OCI-LY3 (cell line): ENCODE results near the gene TAC3.
"Not testable (repeated sequence)": the region's sequence is repeated elsewhere in the genome, so short reads cannot be mapped to it uniquely, and the experiment has no call there.

Experiments used
- H2AFZ ChIP-seq: fragments of 200-600, 300-600 bp; shearing (Covaris generic); 2 replicates; pipeline ENCODE4 v1.6.0; 2014; ENCODE audit warnings: antibody characterized with exemption, low read depth, low read length
- H3K27ac ChIP-seq: fragments of 200-600, 300-600 bp; sonication (generic); 2 replicates; pipeline ENCODE4 v1.5.1; 2014; ENCODE audit warnings: mild to moderate bottlenecking, low read length, moderate library complexity, mixed read lengths
- H3K27me3 ChIP-seq: fragments of 200-600, 300-600 bp; sonication (generic); 2 replicates; pipeline ENCODE4 v1.6.1; 2014; ENCODE audit warnings: low read depth, low read length, mixed read lengths
- H3K36me3 ChIP-seq: fragments of 200-600, 300-600 bp; sonication (generic); replicated peaks from 2 replicates; pipeline ENCODE3; 2014; ENCODE audit warnings: low read depth, low read length, mixed read lengths
- H3K4me1 ChIP-seq: fragments of 300-600, 200-600 bp; sonication (generic); 2 replicates; pipeline ENCODE4 v1.6.1; 2014; ENCODE audit warnings: low read length, mixed read lengths
- H3K4me2 ChIP-seq: fragments of 200-600, 300-600 bp; sonication (generic); 2 replicates; pipeline ENCODE4 v1.6.1; 2014; ENCODE audit warnings: low read length, mixed read lengths
- H3K4me3 ChIP-seq: fragments of 300-600, 200-600 bp; sonication (generic); 2 replicates; pipeline ENCODE4 v1.5.1; 2014; ENCODE audit warnings: antibody characterized with exemption, mild to moderate bottlenecking, low read length, moderate library complexity
- H3K79me2 ChIP-seq: fragments of 300-600, 200-600 bp; shearing (Covaris generic); 2 replicates; pipeline ENCODE4 v1.6.1; 2014; ENCODE audit warnings: mild to moderate bottlenecking, low read length, mixed read lengths
- H3K9ac ChIP-seq: fragments of 300-600, 200-600 bp; shearing (Covaris generic); 2 replicates; pipeline ENCODE4 v1.6.0; 2014; ENCODE audit warnings: mild to moderate bottlenecking, low read length, moderate library complexity
- H3K9me3 ChIP-seq: fragments of 200-600, 300-600 bp; shearing (Covaris generic); 2 replicates; pipeline ENCODE4 v1.6.1; 2014; ENCODE audit warnings: low read length, mixed read lengths; ENCODE audit not compliant: insufficient read depth
- H4K20me1 ChIP-seq: fragments of 200-600, 300-600 bp; sonication (generic); 2 replicates; pipeline ENCODE4 v1.6.1; 2016; ENCODE audit warnings: low read length, mixed read lengths; ENCODE audit not compliant: insufficient read depth
- CTCF ChIP-seq: fragments of 200-600, 300-600 bp; sonication (generic); IDR thresholded peaks from 2 replicates; pipeline ENCODE4 v1.5.1; 2014; ENCODE audit warnings: antibody characterized with exemption, low read length, low read depth
- EZH2phosphoT487 ChIP-seq: fragments of 200-600 bp; shearing (Covaris generic); IDR thresholded peaks from 2 replicates; pipeline ENCODE4 v1.6.1; 2018; ENCODE audit warnings: antibody characterized with exemption, mixed run types, low read depth

TAC3 gene

GRCh38 chr12:57019983-57020719 lies 3.8 kb upstream of the TAC3 start:
- Histone ChIP-seq H3K9me3 (no peaks in the 10 kb centered on the region), H4K20me1 (no peaks in the 10 kb centered on the region), H3K4me2 (no peak overlapping the region), H3K79me2 (no peaks in the 10 kb centered on the region), H3K36me3 (no peaks in the 10 kb centered on the region), H3K4me1 (peaks cover 10% of the 10 kb centered on the region; the same call in 1 of the 2 replicates), H3K9ac (no peak overlapping the region), H2AFZ (no peak overlapping the region), H3K4me3 (no peak overlapping the region), H3K27me3 (peaks cover 12% of the 10 kb centered on the region), H3K27ac (no peak overlapping the region)
- no peak for TF ChIP-seq CTCF
- TF ChIP-seq EZH2phosphoT487, result no peak

GRCh38 chr12:57018906-57019305 lies 2.6 kb upstream of the TAC3 start:
- TF ChIP-seq CTCF (no peak), EZH2phosphoT487 (no peak)
- Histone ChIP-seq H3K36me3 (no peaks in the 10 kb centered on the region), H3K4me2 (no peak overlapping the region), H4K20me1 (no peaks in the 10 kb centered on the region), H3K9ac (no peak overlapping the region), H3K27me3 (peaks cover 24% of the 10 kb centered on the region), H3K79me2 (no peaks in the 10 kb centered on the region), H3K9me3 (no peaks in the 10 kb centered on the region), H3K27ac (no peak overlapping the region), H3K4me3 (no peak overlapping the region), H3K4me1 (peaks cover 11% of the 10 kb centered on the region), H2AFZ (no peak overlapping the region)

GRCh38 chr12:57018353-57018752 lies 2.0 kb upstream of the TAC3 start:
- not testable (repeated sequence) for H3K9me3 ChIP-seq, H3K4me3 ChIP-seq, H3K4me2 ChIP-seq, H3K36me3 ChIP-seq, H3K27ac ChIP-seq, H2AFZ ChIP-seq, H4K20me1 ChIP-seq, H3K9ac ChIP-seq, H3K79me2 ChIP-seq
- Histone ChIP-seq H3K4me1 (peaks cover 17% of the 10 kb centered on the region), H3K27me3 (peaks cover 30% of the 10 kb centered on the region)

- no peaks in the 10 kb centered on the region for H4K20me1 ChIP-seq
- peaks cover 35% of the 10 kb centered on the region for H3K4me1 ChIP-seq
- H3K4me3 ChIP-seq, result peak overlapping the region; percentile 26
- H3K9me3 ChIP-seq, result no peaks in the 10 kb centered on the region
- H3K9ac ChIP-seq, result no peak overlapping the region
- peak overlapping the region; percentile 74 for H3K4me2 ChIP-seq
- no peak overlapping the region for H3K27ac ChIP-seq
- no peaks in the 10 kb centered on the region for H3K79me2 ChIP-seq
- no peaks in the 10 kb centered on the region for H3K36me3 ChIP-seq
- peaks cover 30% of the 10 kb centered on the region for H3K27me3 ChIP-seq
- no peak overlapping the region for H2AFZ ChIP-seq
- TF ChIP-seq EZH2phosphoT487 (no peak), CTCF (no peak)
Observed at GRCh38 chr12:57012600-57013465, 3.5 kb downstream of the TAC3 start.
